GM21423 (cell line): ENCODE data around the gene TRPM8.
A peak's percentile ranks its signal among the peaks of the same experiment; 100 is the strongest.

Experiments
- ATAC-seq: cut with Tn5 transposase; IDR thresholded peaks from one replicate; pipeline ENCODE4 v1.9.1; 2021; ENCODE audit warnings: mild to moderate bottlenecking, moderate library complexity; ENCODE audit not compliant: unreplicated experiment

TRPM8 gene

GRCh38 chr2:233999182-233999581, 82.0 kb downstream of the TRPM8 start:
- no peak for ATAC-seq

- ATAC-seq = no peak
These were observed 84.4 kb downstream of the TRPM8 start for GRCh38 chr2:234001380-234002160.

- no peak for ATAC-seq
These were observed 85.1 kb downstream of the TRPM8 start for GRCh38 chr2:234002281-234002680.

- ATAC-seq = no peak
These were observed 86.9 kb downstream of the TRPM8 start for GRCh38 chr2:234003972-234004617.

GRCh38 chr2:234005126-234005525, 88.0 kb downstream of the TRPM8 start:
- ATAC-seq = no peak

- ATAC-seq = no peak
These were observed 89.3 kb downstream of the TRPM8 start for GRCh38 chr2:234006501-234006900.

GRCh38 chr2:234014427-234014826, 97.3 kb downstream of the TRPM8 start:
- ATAC-seq = no peak

- no peak for ATAC-seq
These were observed 98.7 kb downstream of the TRPM8 start for GRCh38 chr2:234015861-234016260.

GRCh38 chr2:234019896-234020295, 102.7 kb downstream of the TRPM8 start:
- ATAC-seq = no peak

GRCh38 chr2:234020332-234020731, 103.2 kb downstream of the TRPM8 start:
- no peak for ATAC-seq

- ATAC-seq = no peak
These were observed 105.3 kb downstream of the TRPM8 start for GRCh38 chr2:234022424-234022823.

GRCh38 chr2:234024304-234024703, 107.1 kb downstream of the TRPM8 start:
- ATAC-seq = no peak

- peak; percentile 52 for ATAC-seq
These were observed 108.3 kb downstream of the TRPM8 start for GRCh38 chr2:234025466-234025865.

GRCh38 chr2:234025891-234026401, 108.8 kb downstream of the TRPM8 start:
- ATAC-seq = no peak

GRCh38 chr2:234026693-234027254, 109.6 kb downstream of the TRPM8 start:
- ATAC-seq = no peak

GRCh38 chr2:234027641-234028040, 110.5 kb downstream of the TRPM8 start:
- no peak for ATAC-seq

- no peak for ATAC-seq
These were observed 112.1 kb downstream of the TRPM8 start for GRCh38 chr2:234029150-234029733.

- no peak for ATAC-seq
These were observed 114.0 kb downstream of the TRPM8 start for GRCh38 chr2:234031207-234031606.

- no peak for ATAC-seq
These were observed 115.2 kb downstream of the TRPM8 start for GRCh38 chr2:234032279-234032856.

GRCh38 chr2:234033174-234033573, 116.0 kb downstream of the TRPM8 start:
- no peak for ATAC-seq

- ATAC-seq = no peak
These were observed 116.7 kb downstream of the TRPM8 start for GRCh38 chr2:234033885-234034284.
